Measurements from ENCODE around the gene LCN2.
A peak's percentile ranks its signal among the peaks of the same experiment; 100 is the strongest.
"Not testable (repeated sequence)": the region's sequence is repeated elsewhere in the genome, so short reads cannot be mapped to it uniquely, and the experiment has no call there.

Gene LCN2

GRCh38 chr9:128127990-128128835 is 21.0 kb upstream of the LCN2 start:
- peak; percentile 68 to 77 for DNase-seq (ENCODE audit: low read depth in 2 of 2, low spot score in 1 of 2)

DNA sequence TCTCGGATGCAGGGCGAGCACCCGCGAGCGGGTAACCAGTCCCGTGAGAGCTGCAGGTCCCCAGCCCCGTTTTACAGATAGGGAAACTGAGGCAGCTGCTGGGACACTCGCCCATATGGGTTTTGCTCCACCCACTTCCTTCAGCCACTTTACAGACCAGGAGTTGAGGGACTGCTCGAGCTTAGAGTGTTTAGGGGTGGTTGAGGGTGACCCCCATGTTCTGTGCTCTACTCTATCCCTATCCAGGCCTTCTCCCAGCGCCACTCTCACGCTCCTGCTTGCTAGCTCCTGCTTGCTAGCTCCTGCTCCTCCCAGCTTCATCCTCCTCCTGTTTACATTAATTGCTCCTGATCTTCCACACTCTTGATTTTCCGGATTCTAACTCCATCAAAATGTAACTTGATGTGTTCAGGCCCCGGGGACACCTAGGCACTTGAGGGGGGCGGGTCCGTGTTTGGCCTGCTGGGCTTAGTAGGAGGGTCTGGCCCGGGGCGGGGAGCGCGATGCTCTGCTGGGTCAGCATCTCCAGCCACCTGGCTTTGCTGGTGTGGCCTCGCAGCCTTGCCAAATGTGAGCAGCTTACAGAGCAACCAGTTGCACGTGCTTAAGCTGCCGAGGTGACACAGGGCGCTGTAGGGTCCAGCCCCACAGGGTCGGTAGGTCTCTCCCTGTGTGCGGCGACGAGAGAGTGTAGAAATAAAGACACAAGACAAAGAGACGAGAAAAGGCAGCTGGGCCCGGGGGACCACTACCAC is 20.2 kb upstream of the LCN2 start:
- DNase-seq (ENCODE audit: low read depth in 2 of 2, low spot score in 1 of 2) = no peak

- peak in 1 of 2 donors; percentile 15 for DNase-seq (ENCODE audit: low read depth in 2 of 2, low spot score in 1 of 2)
Observed at GRCh38 chr9:128129976-128130590, 19.2 kb upstream of the LCN2 start.

DNA sequence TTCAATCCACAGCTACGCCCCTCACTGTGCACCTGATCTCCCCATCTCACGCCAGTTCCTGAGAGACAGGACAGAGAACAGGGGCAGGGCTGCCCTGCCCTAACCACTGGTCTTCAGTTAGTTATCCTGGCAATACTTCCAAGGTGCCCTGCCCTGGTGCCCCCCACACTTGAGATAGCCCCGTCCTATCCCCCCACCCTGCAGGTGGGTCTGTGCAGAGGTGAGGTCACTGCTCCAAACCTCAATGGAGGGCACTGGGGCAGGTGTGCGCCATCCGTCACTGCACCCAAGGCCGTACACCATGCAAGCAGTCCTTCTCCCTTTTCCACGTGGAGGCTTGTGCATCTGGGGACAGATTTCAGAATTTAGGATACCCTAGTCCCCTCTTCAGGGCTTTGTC is 18.6 kb upstream of the LCN2 start:
- DNase-seq (ENCODE audit: low read depth in 2 of 2, low spot score in 1 of 2) = not testable (repeated sequence)

DNA sequence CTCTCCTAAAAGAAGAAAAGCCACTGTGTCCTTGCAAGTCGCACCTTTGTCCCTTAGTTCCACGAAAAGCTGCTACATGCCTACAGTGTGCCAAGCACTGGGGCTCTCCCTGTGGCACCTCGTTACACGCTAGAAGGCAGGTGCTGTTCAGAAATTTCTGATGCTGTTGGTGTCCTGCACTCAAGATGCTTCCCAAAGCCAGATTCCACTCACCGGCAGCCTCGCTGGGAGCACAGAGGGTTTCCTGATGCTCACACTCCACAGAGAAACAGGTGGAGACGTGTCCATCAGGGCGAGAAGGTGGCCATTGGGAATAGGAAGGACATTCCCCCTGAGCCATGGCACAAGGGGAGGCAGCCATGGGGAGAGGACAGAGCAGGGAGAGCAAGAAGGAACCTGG is 17.9 kb upstream of the LCN2 start:
- DNase-seq (ENCODE audit: low read depth in 2 of 2, low spot score in 1 of 2) = not testable (repeated sequence)

GRCh38 chr9:128132139-128132538 is 17.1 kb upstream of the LCN2 start:
- DNase-seq (ENCODE audit: low read depth in 2 of 2, low spot score in 1 of 2) = not testable (repeated sequence)

GRCh38 chr9:128135561-128135960 is 13.7 kb upstream of the LCN2 start:
- not testable (repeated sequence) for DNase-seq (ENCODE audit: low read depth in 2 of 2, low spot score in 1 of 2)

DNA sequence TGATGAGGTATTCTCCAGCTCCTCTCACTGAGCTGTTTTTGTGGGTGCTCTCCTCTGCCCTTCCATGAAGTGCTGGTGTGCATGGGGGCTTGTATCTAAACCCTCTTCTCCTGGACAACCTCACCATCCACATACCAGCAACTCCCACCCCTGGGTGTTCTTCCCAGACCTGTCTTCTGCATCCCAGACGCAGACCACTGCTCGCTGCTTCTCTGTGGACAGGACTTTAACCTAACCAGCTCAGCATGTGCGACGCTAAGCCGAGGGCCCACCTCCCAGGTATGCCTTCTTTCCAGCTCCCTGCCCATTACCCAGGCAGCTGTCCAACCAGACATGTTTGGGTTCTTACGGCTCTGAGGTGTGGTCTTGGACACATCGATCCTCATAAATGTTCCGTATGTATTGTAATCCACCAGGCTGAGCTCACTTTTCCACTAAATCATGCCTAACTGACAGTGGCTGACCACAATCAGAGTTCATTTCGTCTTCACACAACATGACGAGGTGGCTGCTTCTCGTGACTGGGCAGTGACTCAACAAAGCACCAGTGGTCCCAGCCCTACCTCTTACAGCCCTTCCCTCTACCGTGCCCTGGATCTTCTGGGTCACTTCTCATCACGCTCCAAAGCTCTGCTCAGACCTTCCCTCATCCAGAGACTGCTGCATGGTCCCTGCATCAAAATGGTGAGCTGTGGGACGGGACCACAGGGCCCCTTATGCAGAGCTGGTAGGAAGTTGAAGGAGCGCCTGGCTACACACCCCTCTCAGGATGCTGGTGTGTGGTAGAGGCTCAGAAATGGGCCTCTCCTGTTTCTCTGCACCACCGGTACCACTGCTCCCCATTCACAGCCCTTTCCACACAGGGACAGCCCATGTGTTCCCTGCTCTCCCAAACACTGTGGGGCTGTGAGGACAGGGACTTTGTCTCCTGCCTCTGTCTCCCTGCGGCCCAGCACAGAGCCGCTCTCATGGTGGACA is 12.1 kb upstream of the LCN2 start:
- no peak for DNase-seq (ENCODE audit: low read depth in 2 of 2, low spot score in 1 of 2)

DNA sequence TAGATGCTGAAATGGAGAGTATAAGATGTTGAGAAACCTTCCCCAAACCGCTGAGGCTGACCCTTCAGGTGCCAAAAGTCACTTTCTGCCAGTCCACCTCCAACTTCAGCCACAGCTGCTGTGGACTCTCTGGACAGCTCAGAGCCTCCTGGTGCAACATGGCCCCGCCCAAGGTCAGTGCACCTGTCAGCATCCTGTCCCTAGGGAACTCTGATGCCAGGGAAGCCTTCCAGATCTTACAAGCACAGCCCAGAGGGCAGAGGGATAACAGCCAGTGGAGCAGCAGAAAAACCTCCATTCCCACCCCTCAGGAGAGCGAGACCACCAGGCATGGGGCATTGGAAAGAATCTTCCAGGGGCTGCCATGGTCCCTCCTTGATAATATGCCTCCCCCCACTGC is 11.3 kb upstream of the LCN2 start:
- DNase-seq (ENCODE audit: low read depth in 2 of 2, low spot score in 1 of 2) = no peak

- no peak for DNase-seq (ENCODE audit: low read depth in 2 of 2, low spot score in 1 of 2)
Observed at GRCh38 chr9:128139621-128140020, 9.6 kb upstream of the LCN2 start.

- no peak for DNase-seq (ENCODE audit: low read depth in 2 of 2, low spot score in 1 of 2)
Observed at GRCh38 chr9:128141604-128142003, 7.6 kb upstream of the LCN2 start.

DNA sequence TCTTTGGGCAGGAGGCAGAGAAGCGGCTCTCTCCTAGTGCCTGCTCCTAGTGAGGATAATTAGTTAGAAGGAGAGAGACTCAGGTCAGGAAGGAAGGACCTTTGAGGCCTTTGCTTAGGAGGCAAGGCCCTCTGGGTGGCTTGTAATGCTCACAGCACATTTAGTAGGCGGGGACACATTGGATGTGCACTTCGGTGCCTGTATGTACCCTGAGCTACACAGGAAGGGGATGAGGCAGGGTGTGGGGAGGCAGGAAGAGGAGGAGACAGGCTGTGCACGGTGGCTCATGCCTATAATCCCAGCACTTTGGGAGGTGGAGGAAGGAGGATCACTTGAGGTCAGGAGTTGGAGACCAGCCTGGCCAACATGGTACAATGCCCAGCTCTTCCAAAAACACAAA is 7.2 kb upstream of the LCN2 start:
- no peak for DNase-seq (ENCODE audit: low read depth in 2 of 2, low spot score in 1 of 2)

DNA sequence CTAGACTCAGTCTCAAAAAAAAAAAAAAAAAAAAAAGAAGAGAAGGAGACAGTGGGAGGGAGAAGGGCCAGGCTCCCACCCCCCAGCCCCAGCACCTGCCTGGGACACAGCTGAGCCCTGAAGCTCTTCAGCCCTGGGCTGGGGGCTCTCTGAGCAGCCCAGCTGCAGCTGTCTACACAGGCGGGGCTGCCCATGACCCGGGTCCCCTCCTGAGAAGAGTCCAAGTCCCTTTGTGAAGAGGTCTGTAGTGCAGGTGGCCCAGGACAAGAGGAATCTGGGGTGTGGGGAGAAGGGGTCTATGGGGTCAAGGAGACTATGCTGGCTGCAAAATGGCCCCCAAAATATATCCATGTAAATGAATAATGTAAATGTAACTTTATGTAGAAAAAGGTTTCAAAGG is 6.7 kb upstream of the LCN2 start:
- no peak for DNase-seq (ENCODE audit: low read depth in 2 of 2, low spot score in 1 of 2)

DNA sequence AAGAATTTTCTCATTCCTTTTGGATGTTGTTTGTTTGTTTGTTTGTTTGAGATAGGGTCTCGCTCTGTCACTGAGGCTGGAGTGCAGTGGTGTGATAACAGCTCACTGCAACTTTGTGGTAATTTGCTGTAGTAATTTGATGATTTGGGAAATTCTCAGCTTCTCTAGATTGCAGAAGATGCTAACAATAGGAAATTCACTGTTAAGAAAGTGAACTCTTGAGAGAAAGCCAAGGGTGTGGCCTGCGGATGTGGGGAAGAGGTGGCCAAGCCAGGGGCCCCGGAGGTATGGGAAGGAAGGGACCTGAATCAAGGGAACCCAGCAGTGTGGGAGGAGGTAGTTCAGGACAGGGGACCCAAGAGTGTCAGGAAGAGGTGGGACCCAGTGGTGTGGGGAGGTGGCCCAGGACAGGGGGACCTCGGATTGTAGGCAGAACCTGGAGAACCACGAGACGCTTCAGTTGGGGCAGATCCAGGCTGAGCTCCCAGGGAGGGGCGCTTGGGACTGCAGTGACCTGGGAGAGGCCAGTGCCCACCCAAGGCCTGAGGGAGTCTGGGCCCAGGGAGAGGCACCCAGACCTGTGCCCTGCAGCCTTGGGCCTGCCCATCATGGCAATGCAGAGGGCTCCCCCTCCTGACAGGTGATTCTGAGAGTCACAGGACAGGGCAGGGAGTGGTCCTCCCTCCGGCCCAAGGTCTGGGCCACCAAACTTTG is 5.6 kb upstream of the LCN2 start:
- no peak for DNase-seq (ENCODE audit: low read depth in 2 of 2, low spot score in 1 of 2)

DNA sequence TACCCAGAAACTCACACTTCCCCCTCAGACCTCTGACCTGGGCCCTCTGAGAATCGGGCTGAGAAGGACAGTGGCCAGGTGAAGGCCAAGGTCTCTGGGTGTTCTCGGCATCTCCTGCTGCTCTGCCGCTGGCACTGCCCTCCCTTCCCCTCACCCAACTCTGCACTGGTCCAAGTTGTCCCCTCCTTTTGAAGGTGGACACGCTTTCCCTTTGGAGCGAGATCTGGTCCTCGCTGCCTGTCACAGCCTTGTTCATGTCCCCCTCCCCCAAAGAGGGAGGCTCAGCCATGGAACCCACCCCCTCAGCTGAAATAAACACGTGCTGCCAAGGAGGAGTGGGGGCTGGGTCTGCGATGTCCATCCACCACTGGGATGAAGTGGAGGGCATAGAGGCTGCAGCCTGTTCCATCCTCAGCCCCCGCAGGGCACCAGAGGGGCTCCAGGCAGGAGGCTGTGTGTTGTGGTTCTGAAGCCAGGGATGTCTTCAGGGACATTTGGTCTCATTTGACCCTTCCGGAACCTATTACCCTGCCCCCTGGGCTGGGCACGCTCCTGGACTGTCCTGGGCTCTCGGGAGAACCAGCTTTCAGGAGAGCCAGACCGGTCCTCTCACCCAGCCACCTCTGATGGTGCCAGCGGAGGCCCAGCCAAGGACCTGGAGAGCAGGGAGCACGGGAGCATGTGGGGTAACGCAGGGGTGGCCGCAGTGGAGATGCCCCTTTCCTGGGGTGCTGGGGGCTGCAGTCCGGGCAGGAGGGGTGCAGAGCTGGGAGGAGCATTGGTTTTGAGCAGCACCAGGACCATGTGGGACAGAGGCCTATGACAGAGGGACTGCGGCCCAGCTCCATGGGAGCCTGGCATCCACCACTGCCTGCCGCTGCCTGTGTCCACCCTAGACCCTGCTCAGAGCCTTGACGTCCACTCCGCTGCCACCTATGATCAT is 4.7 kb upstream of the LCN2 start:
- no peak for DNase-seq (ENCODE audit: low read depth in 2 of 2, low spot score in 1 of 2)

DNA sequence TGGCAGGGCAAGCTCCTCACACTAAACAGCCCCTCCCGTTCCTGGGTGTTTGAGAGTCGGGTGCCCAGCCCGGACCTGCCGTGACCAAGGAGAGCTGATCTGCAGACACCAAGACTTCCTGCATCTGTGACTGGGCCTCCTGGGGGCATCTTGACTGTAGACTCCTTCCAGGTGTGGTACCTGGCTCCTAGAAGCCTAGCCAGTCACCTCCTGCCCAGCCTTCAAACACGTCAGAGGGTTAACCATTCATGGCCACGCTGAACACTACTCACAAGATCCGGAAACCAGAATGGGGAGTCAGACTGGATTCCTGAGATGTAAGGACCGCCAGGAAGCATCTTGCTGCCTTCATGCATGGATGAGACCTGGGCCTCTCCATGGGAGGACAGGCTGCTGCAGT is 3.7 kb upstream of the LCN2 start:
- DNase-seq (ENCODE audit: low read depth in 2 of 2, low spot score in 1 of 2) = no peak

- no peak for DNase-seq (ENCODE audit: low read depth in 2 of 2, low spot score in 1 of 2)
Observed at GRCh38 chr9:128145951-128146351, 3.3 kb upstream of the LCN2 start.

- no peak for DNase-seq (ENCODE audit: low read depth in 2 of 2, low spot score in 1 of 2)
Observed at GRCh38 chr9:128146591-128147120, 2.6 kb upstream of the LCN2 start.

GRCh38 chr9:128148509-128149000 is 698 bp upstream of the LCN2 start:
- DNase-seq (ENCODE audit: low read depth in 2 of 2, low spot score in 1 of 2) = no peak

Data from stimulated activated CD8-positive, alpha-beta memory T cell treated with anti-CD3 and anti-CD28 coated beads, Interleukin-4, amount 100 ng/mL, for 1 hour (primary cell).